CD4-positive, alpha-beta T cell treated with Interleukin-4 for 1 hour (primary cell): ENCODE results near the gene RNF13.
"Not testable (repeated sequence)": the region's sequence is repeated elsewhere in the genome, so short reads cannot be mapped to it uniquely, and the experiment has no call there.

Experiments
- DNase-seq, 2 donors: peaks; one replicate each; pipeline ENCODE4 v3.0.0-alpha.2; 2020 to 2022

Gene RNF13

DNA sequence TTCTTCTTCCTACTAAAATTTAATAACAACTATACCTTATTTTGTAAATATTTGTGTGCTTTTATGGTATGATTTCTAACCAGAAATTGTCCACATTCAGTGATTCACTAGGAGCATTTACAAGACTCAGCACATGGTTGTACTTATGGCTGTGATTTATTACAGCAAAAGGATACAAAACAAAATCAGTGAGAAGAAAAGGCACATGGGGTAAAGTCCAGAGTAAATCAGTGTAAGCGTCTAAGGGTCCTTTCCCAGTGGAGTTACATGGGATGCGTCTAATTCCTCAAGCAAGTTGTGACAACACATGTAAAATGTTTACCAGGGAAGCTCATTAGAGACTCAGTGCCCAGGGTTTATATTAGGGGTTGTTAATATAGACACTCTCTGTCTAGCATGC lies 31.1 kb downstream of the RNF13 start:
- no peak for DNase-seq

DNA sequence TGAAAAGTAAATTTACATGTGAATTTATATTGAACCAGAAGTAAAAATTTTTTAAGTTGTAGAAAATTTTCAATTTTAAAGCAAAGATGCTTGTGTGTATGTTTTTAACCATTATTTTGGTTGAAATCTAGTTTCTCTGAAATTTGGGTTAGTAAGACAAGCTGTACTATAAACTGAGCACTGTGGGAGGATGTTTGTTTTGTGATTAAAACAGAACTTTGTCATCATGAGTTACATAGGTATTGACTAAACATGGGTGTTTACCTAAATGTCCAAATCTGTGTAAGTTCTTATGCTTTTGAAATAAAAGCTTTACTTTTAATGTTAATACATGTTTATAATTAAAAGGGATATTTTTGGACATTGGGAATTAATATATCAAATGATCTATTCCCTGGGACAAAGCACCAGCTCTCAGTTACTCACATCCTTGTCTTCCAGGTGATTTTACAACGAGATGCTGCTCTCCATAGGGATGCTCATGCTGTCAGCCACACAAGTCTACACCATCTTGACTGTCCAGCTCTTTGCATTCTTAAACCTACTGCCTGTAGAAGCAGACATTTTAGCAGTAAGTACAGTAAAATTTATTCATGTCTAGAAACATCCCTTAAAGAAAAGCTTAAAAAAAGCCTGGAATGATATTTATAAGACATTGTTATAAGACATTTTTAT lies 32.7 kb downstream of the RNF13 start:
- DNase-seq: no peak

- no peak for DNase-seq
These were observed 35.2 kb downstream of the RNF13 start for GRCh38 chr3:149848238-149848637.

DNA sequence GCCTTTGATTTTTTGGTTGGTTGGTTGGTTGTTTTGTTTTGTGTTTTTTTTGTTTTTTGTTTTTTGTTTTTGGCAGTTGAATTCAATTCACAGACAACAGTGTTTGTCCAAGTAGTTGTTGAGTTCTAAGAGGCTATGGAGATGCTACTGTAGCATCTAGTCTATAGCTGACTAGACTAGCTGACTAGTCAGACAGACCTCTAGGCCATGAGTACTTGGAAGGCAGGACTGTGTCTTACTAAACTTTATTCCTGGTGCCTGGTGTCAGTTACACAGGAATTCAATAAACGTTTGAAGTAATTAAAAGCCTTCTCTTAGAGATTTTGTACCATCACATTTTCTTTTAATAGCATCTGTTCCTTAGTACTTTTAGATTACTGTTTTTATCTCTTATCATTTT lies 35.7 kb downstream of the RNF13 start:
- DNase-seq: no peak

DNA sequence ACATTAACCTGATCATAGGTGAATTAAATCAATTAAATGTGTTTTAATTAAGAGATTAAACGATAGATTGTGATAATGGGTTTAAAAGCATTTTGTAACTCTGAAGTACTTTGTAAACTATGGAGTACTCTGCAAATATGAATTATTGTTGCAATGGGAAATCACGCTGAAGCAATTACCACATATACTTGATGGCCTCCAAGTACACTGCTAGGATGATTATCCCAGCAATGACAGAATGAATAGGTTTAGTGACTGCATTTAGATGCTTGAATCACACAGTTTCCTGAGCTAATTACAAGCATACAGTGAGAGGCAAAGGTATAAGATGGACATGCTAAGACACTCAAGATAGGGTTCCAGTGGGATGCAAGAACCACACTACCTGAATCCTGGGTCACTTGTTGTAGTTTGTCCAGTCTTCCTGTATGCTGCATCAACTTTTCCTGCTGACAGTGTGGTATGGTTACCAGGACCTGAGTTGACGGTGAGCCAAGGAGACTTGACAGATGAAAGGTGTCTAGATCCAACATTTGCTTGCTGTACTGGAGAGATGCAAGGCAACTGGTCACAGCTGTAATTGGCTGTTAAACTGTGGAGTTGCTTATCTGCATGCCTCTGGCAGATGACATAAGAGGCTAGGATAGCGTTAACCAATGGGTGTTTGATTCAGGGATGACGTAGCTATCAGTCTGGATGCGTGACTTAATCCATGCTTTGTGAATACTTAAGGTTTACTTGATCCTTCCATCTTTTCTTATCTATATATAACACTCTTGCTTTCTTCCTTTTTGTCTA lies 38.0 kb downstream of the RNF13 start:
- no peak for DNase-seq

- DNase-seq: no peak
These were observed 45.9 kb downstream of the RNF13 start for GRCh38 chr3:149858911-149859310.

- DNase-seq: no peak
These were observed 47.9 kb downstream of the RNF13 start for GRCh38 chr3:149860881-149861280.

GRCh38 chr3:149867563-149867962 lies 54.5 kb downstream of the RNF13 start:
- no peak for DNase-seq

DNA sequence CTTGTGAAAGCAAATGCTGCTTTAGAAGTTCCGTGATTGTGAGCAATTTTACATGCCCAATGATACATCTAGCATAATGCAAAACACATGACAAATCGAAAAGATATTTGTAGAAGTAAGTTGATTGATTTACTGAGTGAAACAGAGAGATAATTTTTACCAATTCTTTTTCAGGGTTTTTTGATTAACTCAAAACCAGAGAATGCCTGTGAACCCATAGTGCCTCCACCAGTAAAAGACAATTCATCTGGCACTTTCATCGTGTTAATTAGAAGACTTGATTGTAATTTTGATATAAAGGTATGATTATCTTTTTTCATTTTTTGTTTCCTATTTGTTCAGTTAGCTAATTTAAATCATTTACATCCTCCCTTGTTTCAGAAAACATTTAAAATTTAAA lies 58.8 kb downstream of the RNF13 start:
- DNase-seq: no peak

GRCh38 chr3:149872589-149872988 lies 59.6 kb downstream of the RNF13 start:
- DNase-seq: no peak

DNA sequence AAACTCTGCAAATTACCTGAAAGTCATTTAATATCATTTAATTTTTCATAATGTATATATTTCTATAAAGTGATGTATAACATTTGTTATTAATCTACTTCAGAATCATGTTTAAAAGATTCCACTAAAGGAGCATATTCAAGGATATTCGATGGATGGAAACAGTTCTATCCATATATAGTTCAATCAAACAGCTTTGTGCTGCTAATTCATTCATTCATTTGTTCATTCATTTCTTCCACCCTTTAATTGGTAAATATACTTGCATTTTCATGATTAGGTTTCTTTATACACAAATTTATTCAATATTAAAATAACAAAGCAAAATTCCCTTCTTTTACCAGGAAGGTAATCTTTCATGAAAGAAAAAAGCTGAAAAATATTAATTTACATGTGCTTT lies 64.7 kb downstream of the RNF13 start:
- no peak for DNase-seq

GRCh38 chr3:149879872-149880271 lies 66.9 kb downstream of the RNF13 start:
- peak; percentile 21 to 22 for DNase-seq

GRCh38 chr3:149881879-149882278 lies 68.9 kb downstream of the RNF13 start:
- DNase-seq: no peak

DNA sequence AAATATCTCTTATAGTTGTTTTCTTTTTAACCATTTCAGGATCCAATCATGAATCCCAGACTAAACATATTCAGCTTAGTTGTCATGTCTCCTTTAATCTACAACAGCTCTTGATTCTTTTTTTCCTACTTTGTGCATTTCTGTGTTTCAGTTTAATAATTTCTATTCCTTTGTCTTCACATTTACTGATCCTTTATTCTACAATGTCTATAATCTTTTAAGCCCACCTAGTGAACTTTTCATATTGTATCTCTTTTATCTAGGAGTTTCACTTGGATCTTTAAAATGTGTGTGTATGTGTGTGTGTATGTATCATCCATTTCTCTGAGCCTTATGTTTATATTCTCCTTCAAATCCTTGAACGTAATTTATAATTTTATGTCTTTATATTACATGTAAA lies 70.1 kb downstream of the RNF13 start:
- no peak for DNase-seq

- DNase-seq: not testable (repeated sequence)
These were observed 70.8 kb downstream of the RNF13 start for GRCh38 chr3:149883860-149884259.

DNA sequence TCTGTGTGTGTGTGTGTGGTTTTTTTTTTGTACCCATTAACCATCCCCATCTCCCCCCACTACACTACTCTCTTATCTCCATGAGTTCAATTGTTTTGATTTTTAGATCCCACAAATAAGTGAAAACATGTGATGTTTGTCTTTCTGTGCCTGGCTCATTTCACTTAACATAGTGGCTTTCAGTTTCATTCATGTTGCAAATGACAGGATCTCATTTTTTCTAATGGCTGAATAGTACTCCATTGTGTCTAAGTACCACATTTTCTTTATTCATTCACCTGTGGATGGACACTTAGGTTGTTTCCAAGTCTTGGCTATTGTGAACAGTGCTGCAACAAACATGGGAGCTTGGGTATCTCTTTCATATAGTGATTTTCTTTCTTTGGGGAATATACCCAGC lies 71.8 kb downstream of the RNF13 start:
- DNase-seq: not testable (repeated sequence)

DNA sequence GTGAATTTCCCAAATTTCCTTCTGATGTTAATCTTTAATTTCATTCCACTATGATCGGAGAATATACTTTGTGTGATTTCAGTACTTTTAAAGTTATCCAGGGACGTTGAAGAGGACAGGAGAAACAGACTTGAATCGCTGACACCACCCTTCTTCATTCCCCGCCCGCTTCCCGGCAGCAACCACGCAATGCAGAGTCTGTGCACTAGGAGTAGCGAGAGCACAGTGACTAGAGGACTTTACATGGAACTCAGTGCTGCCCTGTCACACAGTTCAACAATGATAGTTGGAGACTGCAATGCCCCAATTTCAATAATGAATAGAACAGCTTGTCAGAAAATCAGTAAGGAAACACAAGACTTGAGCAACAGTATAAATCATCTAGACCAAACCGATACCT lies 73.9 kb downstream of the RNF13 start:
- DNase-seq: no peak

DNA sequence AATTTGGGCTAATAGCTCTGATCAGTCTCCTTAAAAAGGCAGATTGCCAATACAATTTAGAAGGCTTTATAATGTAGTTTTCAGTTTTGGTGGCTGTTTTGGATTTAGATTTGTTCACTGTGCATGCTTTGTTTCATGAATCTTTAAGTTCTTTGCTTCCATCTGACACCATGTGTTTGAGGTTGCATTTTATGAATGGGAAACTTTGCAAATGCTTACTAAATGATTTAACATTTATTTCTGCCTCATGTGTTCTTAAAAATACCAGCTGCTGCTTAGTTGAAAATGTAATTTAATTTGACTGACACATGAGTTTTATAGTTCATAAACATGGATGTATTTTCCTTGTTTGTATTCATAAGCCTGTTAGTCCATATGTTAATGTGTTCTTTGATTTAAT lies 78.6 kb downstream of the RNF13 start:
- DNase-seq: no peak

GRCh38 chr3:149892371-149892770 lies 79.4 kb downstream of the RNF13 start:
- DNase-seq: no peak

- DNase-seq: no peak
These were observed 81.2 kb downstream of the RNF13 start for GRCh38 chr3:149894205-149894604.

DNA sequence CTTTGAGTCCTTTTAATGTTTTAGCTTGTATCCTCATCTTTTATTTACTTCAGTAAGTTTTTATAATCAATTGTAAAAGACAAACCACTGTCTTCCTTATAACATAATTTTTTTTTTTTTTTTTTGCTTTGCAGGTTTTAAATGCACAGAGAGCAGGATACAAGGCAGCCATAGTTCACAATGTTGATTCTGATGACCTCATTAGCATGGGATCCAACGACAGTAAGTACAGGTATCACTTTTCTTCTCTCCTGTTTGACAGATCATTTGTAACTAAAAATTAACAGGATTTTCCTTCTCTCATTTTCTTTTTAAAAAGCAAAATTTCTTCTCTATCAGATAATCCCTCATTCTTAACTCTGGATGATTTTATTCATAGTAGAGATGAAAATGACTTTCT lies 82.3 kb downstream of the RNF13 start:
- no peak for DNase-seq

DNA sequence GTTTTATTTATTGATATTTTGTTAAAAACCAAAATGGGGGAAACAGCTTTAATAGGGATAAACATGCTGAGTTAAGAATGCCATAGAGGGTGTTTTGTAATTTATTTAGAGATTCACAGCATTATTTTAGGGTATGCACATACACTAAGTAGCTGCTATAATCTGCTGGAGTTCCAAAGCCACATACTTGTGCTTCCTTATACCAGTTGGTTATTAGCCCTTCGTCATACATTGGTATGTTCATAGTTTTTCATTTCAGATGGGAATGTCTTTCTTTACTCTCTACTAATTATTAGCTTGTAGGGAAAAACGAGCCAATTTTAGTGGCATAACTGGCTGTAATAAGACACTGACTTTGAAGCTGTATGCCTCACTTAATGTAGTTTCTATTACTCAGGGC lies 82.8 kb downstream of the RNF13 start:
- DNase-seq: no peak

GRCh38 chr3:149898771-149899170 lies 85.8 kb downstream of the RNF13 start:
- DNase-seq: no peak

DNA sequence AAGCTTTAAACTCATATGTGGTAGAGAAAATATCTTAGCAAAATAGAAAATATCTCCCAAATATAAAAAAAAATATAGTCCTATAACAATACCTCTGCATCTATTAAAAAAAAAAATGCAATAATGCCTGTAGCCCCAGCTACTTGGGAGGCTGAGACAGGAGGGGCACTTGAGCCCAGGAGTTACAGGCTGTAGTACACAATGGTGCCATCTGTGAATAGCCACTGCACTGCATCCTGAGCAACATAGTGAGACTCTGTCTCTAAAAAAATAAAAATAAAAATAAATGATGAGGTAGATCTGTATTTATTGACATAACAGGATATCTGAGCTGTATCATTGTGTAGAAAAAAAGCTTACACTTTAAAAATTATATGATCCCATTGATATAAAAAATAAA lies 87.3 kb downstream of the RNF13 start:
- DNase-seq: no peak

- DNase-seq: no peak
These were observed 88.8 kb downstream of the RNF13 start for GRCh38 chr3:149901770-149902169.
